ENCODE results near the gene ENTPD8. TPM values are rescaled to one million over a fixed set of nuclear protein-coding genes. Genes with fewer than 3 reads are reported as not detected.

ENTPD8 gene
- total and polyA plus RNA-seq, 2 of the 13 experiments (the other 11 are each of a cell fraction or from before 2014, with no cell fraction given): 0.26 to 0.44 TPM

GRCh38 chr9:137402746-137403145, 38.4 kb downstream of the ENTPD8 start:
- Histone ChIP-seq H3K4me3 (replicated peaks in 1 of 3; ENCODE audit: insufficient read depth in 1 of 3, low read depth in 2 of 3, low read length in 3 of 3) (no peak overlapping the region), H3K36me3 (replicated peaks in 1 of 2; ENCODE audit: control insufficient read depth in 1 of 2, insufficient read depth in 2 of 2, low read length in 2 of 2) (no peaks in the 10 kb centered on the region), H3K4me1 (ENCODE audit: insufficient read depth, low read length) (peaks cover 27% of the 10 kb centered on the region), H3K9me3 (ENCODE audit: low read length) (no peaks in the 10 kb centered on the region), H3K4me2 (ENCODE audit: low read depth, low read length) (no peak overlapping the region), H2AFZ (ENCODE audit: low read length) (no peak overlapping the region), H3K27ac (ENCODE audit: extremely low read length, insufficient read depth, low read length) (no peak overlapping the region), H3K9ac (ENCODE audit: insufficient read depth, low read depth, low read length) (no peak overlapping the region), H4K20me1 (ENCODE audit: insufficient read depth, low read length) (no peaks in the 10 kb centered on the region), H3K27me3 (ENCODE audit: control insufficient read depth in 1 of 2, insufficient read depth in 2 of 2, low read length in 2 of 2) (no peaks in the 10 kb centered on the region), H3K79me2 (ENCODE audit: insufficient read depth, low read length) (no peaks in the 10 kb centered on the region)
- CTCF ChIA-PET (ENCODE audit: low intra/inter-chr PET ratio, low total read pairs): no interaction called here
- DNase-seq (ENCODE audit: low spot score) (no peak), FAIRE-seq (no peak), ATAC-seq (no peak)
- no TSS peak for BruUV-seq (replicated peaks)
- no peak for TF ChIP-seq ZFP37 (CRISPR knock-in tag; IDR thresholded peaks at IDR 0.05; ENCODE audit: borderline replicate concordance)
- TF ChIP-seq ZNF343 (CRISPR knock-in tag; IDR thresholded peaks at IDR 0.05): no peak
- no peak for TF ChIP-seq ZSCAN29 (CRISPR knock-in tag; conservative IDR thresholded peaks at IDR 0.05)
- no peak for TF ChIP-seq HDAC2 (CRISPR knock-in tag; IDR thresholded peaks at IDR 0.05)
- no peak for TF ChIP-seq ZNF18 (CRISPR knock-in tag; IDR thresholded peaks at IDR 0.05; ENCODE audit: insufficient replicate concordance)
- no peak for TF ChIP-seq CREB3 (CRISPR knock-in tag; IDR thresholded peaks at IDR 0.05)
- no peak for TF ChIP-seq SOX5 (CRISPR knock-in tag; IDR thresholded peaks at IDR 0.05; ENCODE audit: borderline replicate concordance)
- no peak for TF ChIP-seq ETV6 (CRISPR knock-in tag; conservative IDR thresholded peaks at IDR 0.05)
- TF ChIP-seq JDP2 (CRISPR knock-in tag; IDR thresholded peaks at IDR 0.05; ENCODE audit: borderline replicate concordance): no peak
- no peak for TF ChIP-seq ZBTB2 (CRISPR knock-in tag; IDR thresholded peaks at IDR 0.05; ENCODE audit: low read depth)
- no peak for TF ChIP-seq KDM4B (CRISPR knock-in tag; IDR thresholded peaks at IDR 0.05)
- TF ChIP-seq ZNF709 (CRISPR knock-in tag; IDR thresholded peaks at IDR 0.05): no peak
- TF ChIP-seq POLR2AphosphoS5 (IDR thresholded peaks at IDR 0.05; ENCODE audit: low read depth, low read length): no peak
- TF ChIP-seq ELF1 (CRISPR knock-in tag; IDR thresholded peaks at IDR 0.05): no peak
- no peak for TF ChIP-seq ZBTB46 (CRISPR knock-in tag; IDR thresholded peaks at IDR 0.05; ENCODE audit: borderline replicate concordance)
- no peak for TF ChIP-seq ATF3 (CRISPR knock-in tag; IDR thresholded peaks at IDR 0.05)
- no peak for TF ChIP-seq GTF3A (CRISPR knock-in tag; conservative IDR thresholded peaks at IDR 0.05)
- TF ChIP-seq RFXAP (CRISPR knock-in tag; IDR thresholded peaks at IDR 0.05; ENCODE audit: borderline replicate concordance): no peak
- TF ChIP-seq ZNF234 (CRISPR knock-in tag; conservative IDR thresholded peaks at IDR 0.05): no peak
- intact Hi-C loops (cut with micrococcal nuclease; ENCODE audit: unreplicated experiment): loop anchor here (10.0 kb wide), 1 partner anchor 98 kb away; the partner anchor contains the start of gene NRARP
- in situ Hi-C loops (cut with HindIII; ENCODE audit: extremely low pct_ligation_motif_present, low pct_unique_long_range_greater_than_20kb): no loop called here
- POLR2A ChIA-PET: no interaction called here
- 92% methylated on average over 6 of the region's 11 CpGs for WGBS (ENCODE audit: low lambda C conversion rate)
